Muscle layer of duodenum (tissue), 2 donors: Measurements from ENCODE around the gene ABCB9.
A peak's percentile ranks its signal among the peaks of the same experiment; 100 is the strongest.
"Not testable (repeated sequence)": the region's sequence is repeated elsewhere in the genome, so short reads cannot be mapped to it uniquely, and the experiment has no call there.

Experiments used
- H3K27ac ChIP-seq: one replicate; pipeline ENCODE4 v1.7.0; 2013; ENCODE audit warnings: mild to moderate bottlenecking, low read length
- H3K27me3 ChIP-seq: one replicate; pipeline ENCODE4 v1.7.0; 2013; ENCODE audit warnings: low read depth, mild to moderate bottlenecking, control low read depth, low read length
- H3K36me3 ChIP-seq, 2 donors: one replicate each; pipeline ENCODE4 v1.7.0; 2013; ENCODE audit warnings: low read length in 2 of 2, control low read depth in 1 of 2, mild to moderate bottlenecking in 1 of 2; ENCODE audit not compliant: insufficient read depth in 2 of 2, control insufficient read depth in 1 of 2
- H3K4me1 ChIP-seq, 2 donors: one replicate each; pipeline ENCODE4 v1.7.0; 2013; ENCODE audit warnings: low read length in 2 of 2, mild to moderate bottlenecking in 2 of 2, control low read depth in 1 of 2, moderate library complexity in 1 of 2; ENCODE audit not compliant: insufficient read depth in 2 of 2, control insufficient read depth in 1 of 2
- H3K4me3 ChIP-seq, 2 donors: one replicate each; pipeline ENCODE4 v1.7.0; 2013; ENCODE audit warnings: low read length in 2 of 2, low read depth in 1 of 2, mild to moderate bottlenecking in 1 of 2
- H3K9me3 ChIP-seq, 2 donors: one replicate each; pipeline ENCODE4 v1.7.0; 2013; ENCODE audit warnings: low read length in 2 of 2, control low read depth in 1 of 2, mild to moderate bottlenecking in 1 of 2; ENCODE audit not compliant: control insufficient read depth in 1 of 2
- donor health status: healthy.

The ABCB9 gene

GRCh38 chr12:122895704-122896636 lies 70.3 kb downstream of the ABCB9 start, which contains the start of gene VPS37B:
Gene VPS37B (minus strand): TSS chr12:122896124. CDS start chr12:122896062, 62 bp downstream.
- Histone ChIP-seq H3K9me3 (no peaks in the 10 kb centered on the region), H3K4me1 (peaks cover 13 to 31% of the 10 kb centered on the region in 2 donors), H3K36me3 (no peaks in the 10 kb centered on the region), H3K4me3 (peak within 1 kb of the TSS; percentile 66 to 83), H3K27me3 (no peaks in the 10 kb centered on the region), H3K27ac (peak within 1 kb of the TSS; percentile 96)

- Histone ChIP-seq H3K36me3 (no peaks in the 10 kb centered on the region), H3K27me3 (no peaks in the 10 kb centered on the region), H3K4me1 (peaks cover 16 to 36% of the 10 kb centered on the region in 2 donors), H3K9me3 (no peaks in the 10 kb centered on the region), H3K27ac (peak overlapping the region; percentile 96), H3K4me3 (peak overlapping the region; percentile 66 to 83)
Observed at GRCh38 chr12:122895320-122895703, 71.0 kb downstream of the ABCB9 start.

GRCh38 chr12:122894193-122895121 lies 71.8 kb downstream of the ABCB9 start:
- Histone ChIP-seq H3K4me1 (peaks cover 16 to 36% of the 10 kb centered on the region in 2 donors), H3K27ac (peak overlapping the region; percentile 96), H3K9me3 (no peaks in the 10 kb centered on the region), H3K4me3 (peak overlapping the region; percentile 66 to 83), H3K36me3 (no peaks in the 10 kb centered on the region), H3K27me3 (no peaks in the 10 kb centered on the region)

- Histone ChIP-seq H3K36me3 (no peaks in the 10 kb centered on the region), H3K27ac (peak overlapping the region; percentile 96), H3K9me3 (no peaks in the 10 kb centered on the region), H3K27me3 (no peaks in the 10 kb centered on the region), H3K4me3 (peak overlapping the region in 1 of 2 donors; percentile 83), H3K4me1 (peaks cover 22 to 44% of the 10 kb centered on the region in 2 donors)
Observed at GRCh38 chr12:122893208-122894153, 72.8 kb downstream of the ABCB9 start.

- H3K36me3 ChIP-seq, H3K27ac ChIP-seq, H3K9me3 ChIP-seq, H3K27me3 ChIP-seq, H3K4me3 ChIP-seq: not testable (repeated sequence)
- peaks cover 30 to 49% of the 10 kb centered on the region in 2 donors for H3K4me1 ChIP-seq
Observed at GRCh38 chr12:122892724-122893123, 73.5 kb downstream of the ABCB9 start.

- Histone ChIP-seq H3K9me3 (no peaks in the 10 kb centered on the region), H3K36me3 (no peaks in the 10 kb centered on the region), H3K4me1 (peaks cover 37 to 58% of the 10 kb centered on the region in 2 donors), H3K27ac (peak overlapping the region; percentile 56), H3K27me3 (no peaks in the 10 kb centered on the region), H3K4me3 (peak overlapping the region; percentile 9 to 42)
Observed at GRCh38 chr12:122891661-122892525, 74.4 kb downstream of the ABCB9 start.

GRCh38 chr12:122889761-122890520 lies 76.3 kb downstream of the ABCB9 start:
- H3K27me3 ChIP-seq: no peaks in the 10 kb centered on the region
- H3K36me3 ChIP-seq: no peaks in the 10 kb centered on the region
- H3K4me3 ChIP-seq: no peak overlapping the region
- no peaks in the 10 kb centered on the region for H3K9me3 ChIP-seq
- H3K27ac ChIP-seq: no peak overlapping the region
- H3K4me1 ChIP-seq: peaks cover 42 to 62% of the 10 kb centered on the region in 2 donors

GRCh38 chr12:122888232-122888752 lies 78.0 kb downstream of the ABCB9 start:
- Histone ChIP-seq H3K4me1 (peaks cover 48 to 55% of the 10 kb centered on the region in 2 donors), H3K36me3 (no peaks in the 10 kb centered on the region), H3K27ac (peak overlapping the region; percentile 76), H3K4me3 (peak overlapping the region; percentile 3 to 28), H3K27me3 (no peaks in the 10 kb centered on the region), H3K9me3 (no peaks in the 10 kb centered on the region)

- H3K4me3 ChIP-seq: peak overlapping the region in 1 of 2 donors; percentile 28
- H3K27me3 ChIP-seq: no peaks in the 10 kb centered on the region
- H3K4me1 ChIP-seq: peaks cover 52 to 53% of the 10 kb centered on the region in 2 donors
- H3K9me3 ChIP-seq: no peaks in the 10 kb centered on the region
- H3K27ac ChIP-seq: peak overlapping the region; percentile 76
- no peaks in the 10 kb centered on the region for H3K36me3 ChIP-seq
Observed at GRCh38 chr12:122887819-122888212, 78.4 kb downstream of the ABCB9 start.
